ENCODE data around the gene ASAP3.

The ASAP3 gene

GRCh38 chr1:23472351-23473036, 11.5 kb downstream of the ASAP3 start:
- no peaks in the 10 kb centered on the region for H3F3A ChIP-seq (ENCODE audit: control insufficient read depth, insufficient read depth)
- no peaks in the 10 kb centered on the region for H3K27me3 ChIP-seq (ENCODE audit: control insufficient read depth, low read length)
- H3K4me3 ChIP-seq (ENCODE audit: low read length) = no peak overlapping the region
- H3K9me3 ChIP-seq (ENCODE audit: control insufficient read depth, insufficient read depth, low read length) = no peaks in the 10 kb centered on the region
- H3K36me3 ChIP-seq (ENCODE audit: control insufficient read depth, low read length) = no peaks in the 10 kb centered on the region
- no peaks in the 10 kb centered on the region for H4K20me1 ChIP-seq (ENCODE audit: control insufficient read depth, insufficient read depth, low read depth, low read length)
- peaks cover 3% of the 10 kb centered on the region; the same call in 1 of the 2 replicates for H3K4me1 ChIP-seq (ENCODE audit: control insufficient read depth, low read length)
- peaks cover 23% of the 10 kb centered on the region for H3K79me2 ChIP-seq (ENCODE audit: control insufficient read depth, low read length)
- TF ChIP-seq CTCF (IDR thresholded peaks at IDR 0.05; ENCODE audit: low read depth, low read length, poor library complexity, severe bottlenecking) = no peak
- no peak for TF ChIP-seq EZH2phosphoT487 (IDR thresholded peaks at IDR 0.05; ENCODE audit: borderline replicate concordance, low read length)
- H3K9me2 ChIP-seq (replicated peaks; ENCODE audit: control insufficient read depth, low read length) = no peaks in the 10 kb centered on the region
- no peak overlapping the region for H3K4me2 ChIP-seq (ENCODE audit: low read length)
- H3K27ac ChIP-seq (ENCODE audit: low read depth, low read length) = no peak overlapping the region

- Histone ChIP-seq H3K36me3 (ENCODE audit: control insufficient read depth, low read length) (no peaks in the 10 kb centered on the region), H3K4me1 (ENCODE audit: control insufficient read depth, low read length) (peaks cover 3% of the 10 kb centered on the region; the same call in 1 of the 2 replicates), H3K79me2 (ENCODE audit: control insufficient read depth, low read length) (peaks cover 21% of the 10 kb centered on the region), H3K27me3 (ENCODE audit: control insufficient read depth, low read length) (no peaks in the 10 kb centered on the region), H3K27ac (ENCODE audit: low read depth, low read length) (no peak overlapping the region), H3K4me2 (ENCODE audit: low read length) (no peak overlapping the region), H4K20me1 (ENCODE audit: control insufficient read depth, insufficient read depth, low read depth, low read length) (no peaks in the 10 kb centered on the region), H3K9me3 (ENCODE audit: control insufficient read depth, insufficient read depth, low read length) (no peaks in the 10 kb centered on the region), H3K4me3 (ENCODE audit: low read length) (no peak overlapping the region), H3K9me2 (replicated peaks; ENCODE audit: control insufficient read depth, low read length) (no peaks in the 10 kb centered on the region), H3F3A (ENCODE audit: control insufficient read depth, insufficient read depth) (no peaks in the 10 kb centered on the region)
- TF ChIP-seq CTCF (IDR thresholded peaks at IDR 0.05; ENCODE audit: low read depth, low read length, poor library complexity, severe bottlenecking) = no peak
These were observed 12.4 kb downstream of the ASAP3 start for GRCh38 chr1:23471473-23472075.

- H4K20me1 ChIP-seq (ENCODE audit: control insufficient read depth, insufficient read depth, low read depth, low read length) = no peaks in the 10 kb centered on the region
- H3K27ac ChIP-seq (ENCODE audit: low read depth, low read length) = no peak overlapping the region
- H3K9me2 ChIP-seq (replicated peaks; ENCODE audit: control insufficient read depth, low read length) = no peaks in the 10 kb centered on the region
- no peak for TF ChIP-seq CTCF (IDR thresholded peaks at IDR 0.05; ENCODE audit: low read depth, low read length, poor library complexity, severe bottlenecking)
- TF ChIP-seq EZH2phosphoT487 (IDR thresholded peaks at IDR 0.05; ENCODE audit: borderline replicate concordance, low read length) = no peak
- no peaks in the 10 kb centered on the region for H3K9me3 ChIP-seq (ENCODE audit: control insufficient read depth, insufficient read depth, low read length)
- H3F3A ChIP-seq (ENCODE audit: control insufficient read depth, insufficient read depth) = no peaks in the 10 kb centered on the region
- peaks cover 16% of the 10 kb centered on the region for H3K79me2 ChIP-seq (ENCODE audit: control insufficient read depth, low read length)
- no peak overlapping the region for H3K4me3 ChIP-seq (ENCODE audit: low read length)
- no peaks in the 10 kb centered on the region for H3K36me3 ChIP-seq (ENCODE audit: control insufficient read depth, low read length)
- H3K4me1 ChIP-seq (ENCODE audit: control insufficient read depth, low read length) = peaks cover 3% of the 10 kb centered on the region; the same call in 1 of the 2 replicates
- no peaks in the 10 kb centered on the region for H3K27me3 ChIP-seq (ENCODE audit: control insufficient read depth, low read length)
- H3K4me2 ChIP-seq (ENCODE audit: low read length) = no peak overlapping the region
These were observed 13.5 kb downstream of the ASAP3 start for GRCh38 chr1:23470282-23471070.
